ENCODE data around the gene LYL1. TPM values are rescaled to one million over a fixed set of nuclear protein-coding genes. Genes with fewer than 3 reads are reported as not detected.

LYL1 gene
- polyA plus RNA-seq, 1 donor = 2.8 TPM

DNA sequence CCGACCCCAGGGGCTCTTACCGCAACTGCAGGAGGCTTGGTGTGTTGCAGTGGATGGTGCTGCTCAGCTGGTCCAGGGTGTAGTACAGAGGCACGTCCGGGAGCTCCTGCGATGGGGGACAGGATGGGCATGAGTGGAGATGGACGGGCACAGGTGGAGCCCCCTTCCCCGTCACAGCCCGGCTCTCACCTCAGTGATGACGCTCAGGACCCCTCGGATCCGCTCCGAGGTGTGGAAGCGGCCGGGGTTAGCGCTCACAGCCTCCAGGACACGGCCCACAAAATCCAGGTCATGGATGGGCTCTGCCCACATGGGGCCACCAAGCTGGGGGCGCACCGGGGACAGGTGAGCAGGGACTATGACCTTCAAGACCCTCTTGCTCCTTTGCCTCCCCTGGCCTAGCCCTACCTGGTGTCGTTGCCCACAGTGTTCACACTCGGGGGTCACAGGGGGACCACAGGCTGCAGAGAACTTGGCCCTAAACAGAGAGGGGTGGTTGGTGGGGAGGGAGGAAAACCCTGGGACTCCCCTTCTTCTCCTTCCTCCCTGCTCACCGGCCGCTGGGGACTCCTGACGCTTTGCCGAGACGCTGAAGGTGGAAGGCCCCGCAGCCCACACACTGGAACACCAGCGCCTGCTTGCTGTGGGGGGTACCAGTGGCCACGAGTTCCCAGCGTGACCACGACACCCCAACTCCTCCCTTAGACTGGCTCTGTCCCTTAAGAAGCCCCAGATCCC is 6.9 kb upstream of the LYL1 start:
- DNase-seq = no peak

- DNase-seq = no peak
Observed at GRCh38 chr19:13104848-13105711, 2.4 kb upstream of the LYL1 start.

DNA sequence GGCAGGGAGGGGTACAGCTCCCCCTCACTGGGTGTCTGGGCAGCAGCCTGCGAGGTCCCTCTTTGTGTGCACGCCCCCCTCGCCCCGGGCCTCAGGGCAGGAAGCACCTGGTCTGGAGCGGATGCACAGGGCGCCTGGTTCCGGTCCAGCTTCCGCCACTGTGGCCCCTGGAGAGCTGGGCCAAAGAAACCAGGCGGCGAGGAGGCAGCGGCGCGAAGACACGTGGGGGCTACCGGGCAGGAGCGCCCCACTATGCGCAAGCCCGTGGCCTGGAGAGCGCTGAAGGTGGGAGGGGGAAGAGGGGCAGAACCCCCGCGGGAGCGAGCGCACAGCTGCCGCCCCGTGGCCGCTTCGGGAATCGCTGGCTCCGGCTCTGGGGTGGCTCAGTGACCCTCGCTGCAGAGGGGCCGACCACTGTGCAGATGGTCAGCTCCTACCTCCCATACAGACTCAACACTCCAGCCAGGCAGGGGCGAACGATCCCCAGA is 1.7 kb upstream of the LYL1 start:
- DNase-seq = no peak

DNA sequence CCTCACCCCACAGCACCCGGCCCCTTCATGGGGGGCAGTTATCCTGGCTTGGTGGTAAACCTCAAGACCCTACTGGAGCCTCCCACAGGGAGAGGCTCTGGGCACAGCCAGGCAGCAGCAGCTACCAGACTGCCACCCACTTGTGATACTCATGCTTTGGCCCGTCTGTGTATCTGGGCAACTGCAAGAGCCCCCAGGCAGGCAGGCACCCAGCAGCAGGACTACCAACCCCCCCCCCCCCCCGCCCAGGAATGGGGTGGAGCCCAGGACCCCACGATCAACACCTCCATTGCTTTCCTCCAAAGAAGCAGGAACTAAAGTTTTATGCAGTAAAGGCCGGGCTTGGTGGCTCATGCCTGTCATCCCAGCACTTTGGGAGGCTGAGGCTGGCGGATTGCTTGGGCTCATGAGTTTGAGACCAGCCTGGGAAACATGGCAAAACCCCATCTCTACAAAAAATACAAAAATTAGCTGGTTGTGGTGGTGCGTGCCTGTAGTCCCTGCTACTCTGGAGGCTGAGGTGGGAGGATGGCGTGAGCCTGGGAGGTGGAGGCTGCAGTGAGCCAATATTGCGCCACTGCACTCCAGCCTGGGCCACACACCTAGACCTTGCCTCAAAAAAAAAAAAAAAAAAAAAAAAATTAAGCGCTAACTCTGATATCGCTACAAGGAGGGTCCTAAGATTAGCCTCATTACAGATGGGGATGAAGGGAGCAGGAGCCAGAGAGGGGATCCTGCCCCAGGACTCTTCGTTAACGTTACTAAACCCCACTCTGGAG is 1.1 kb upstream of the LYL1 start:
- DNase-seq = no peak

DNA sequence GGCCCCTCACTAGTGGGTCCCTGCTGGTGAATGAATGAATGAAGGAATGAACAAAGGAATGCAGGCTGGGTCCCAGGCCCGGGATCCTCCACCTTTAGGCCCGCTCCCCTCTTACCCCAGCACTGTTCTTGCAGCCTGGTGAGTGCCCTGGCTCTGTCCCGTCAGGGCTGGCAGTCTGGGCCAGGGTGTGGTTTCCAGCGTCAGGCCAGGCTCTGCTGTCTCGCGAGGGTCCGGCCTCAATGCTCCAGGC is 317 bp downstream of the LYL1 start:
- no peak for DNase-seq

DNA sequence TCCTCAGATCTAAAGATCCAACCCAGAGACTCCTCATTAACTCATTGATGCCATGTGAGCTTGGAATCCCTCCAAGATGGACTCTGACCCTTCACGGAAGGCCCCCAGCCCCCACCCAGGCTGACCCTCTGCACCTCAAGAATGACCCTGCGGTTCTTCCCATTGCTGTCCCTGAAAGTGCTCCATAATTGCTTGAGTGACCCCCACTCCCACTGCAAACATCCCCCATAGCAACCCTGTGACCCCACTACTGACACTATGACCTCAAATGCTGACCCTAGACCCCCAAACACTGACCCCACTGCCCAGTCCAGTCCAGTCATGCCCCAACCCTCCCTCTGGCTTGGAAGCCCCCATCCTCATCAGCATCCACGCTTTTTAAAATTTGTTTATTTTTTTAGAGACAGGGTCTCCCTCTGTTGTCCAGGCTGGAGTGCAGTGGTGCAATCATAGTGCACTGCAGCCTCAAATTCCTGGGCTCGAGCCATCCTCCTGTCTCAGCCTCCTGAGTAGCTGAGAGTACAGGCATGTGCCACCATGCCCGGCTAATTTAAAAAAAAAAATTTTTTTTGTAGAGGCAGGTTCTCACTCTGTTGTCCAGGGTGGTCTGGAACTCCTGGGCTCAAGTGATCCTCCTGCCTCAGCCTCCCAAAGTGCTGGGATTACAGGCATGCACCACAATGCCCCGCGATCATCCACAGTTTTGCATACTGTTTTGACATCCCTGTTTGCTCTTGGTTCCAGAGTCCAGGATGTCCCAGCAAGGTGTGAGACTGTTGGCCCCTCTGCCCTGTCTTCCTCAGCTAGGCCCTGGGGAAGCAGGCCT is 855 bp downstream of the LYL1 start:
- DNase-seq = no peak

GRCh38 chr19:13100841-13101589 is 1.6 kb downstream of the LYL1 start:
- no peak for DNase-seq

DNA sequence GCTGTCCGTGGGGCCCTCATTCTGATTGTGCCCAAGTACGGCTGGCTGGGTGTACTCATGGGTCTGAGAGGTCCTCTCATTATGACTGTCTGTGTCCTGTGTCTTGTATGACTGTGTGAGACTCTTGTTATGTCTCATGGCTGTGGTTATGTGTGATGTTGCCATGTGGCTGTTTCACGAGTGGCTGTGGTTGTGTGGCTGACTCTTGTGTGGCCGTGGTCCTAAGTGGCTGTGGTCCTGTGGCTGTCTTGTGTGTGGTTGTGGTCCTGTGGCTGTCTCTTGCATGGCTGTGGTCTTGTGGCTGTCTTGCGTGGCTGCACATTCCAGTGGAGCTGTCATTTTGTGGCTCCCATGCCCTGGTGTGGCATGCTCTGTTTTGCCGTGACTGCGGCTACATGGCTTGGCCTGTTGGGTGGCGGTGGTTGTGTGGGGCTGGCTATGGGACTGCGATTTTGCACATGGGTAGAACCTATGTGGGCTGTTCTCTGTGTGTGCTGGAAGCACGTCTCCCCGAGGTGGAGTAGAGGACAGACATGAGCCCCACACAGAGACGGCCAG is 2.5 kb downstream of the LYL1 start:
- no peak for DNase-seq

GRCh38 chr19:13099073-13099999 is 3.3 kb downstream of the LYL1 start:
- DNase-seq = no peak

GRCh38 chr19:13098277-13099072 is 4.2 kb downstream of the LYL1 start:
- DNase-seq = no peak

DNA sequence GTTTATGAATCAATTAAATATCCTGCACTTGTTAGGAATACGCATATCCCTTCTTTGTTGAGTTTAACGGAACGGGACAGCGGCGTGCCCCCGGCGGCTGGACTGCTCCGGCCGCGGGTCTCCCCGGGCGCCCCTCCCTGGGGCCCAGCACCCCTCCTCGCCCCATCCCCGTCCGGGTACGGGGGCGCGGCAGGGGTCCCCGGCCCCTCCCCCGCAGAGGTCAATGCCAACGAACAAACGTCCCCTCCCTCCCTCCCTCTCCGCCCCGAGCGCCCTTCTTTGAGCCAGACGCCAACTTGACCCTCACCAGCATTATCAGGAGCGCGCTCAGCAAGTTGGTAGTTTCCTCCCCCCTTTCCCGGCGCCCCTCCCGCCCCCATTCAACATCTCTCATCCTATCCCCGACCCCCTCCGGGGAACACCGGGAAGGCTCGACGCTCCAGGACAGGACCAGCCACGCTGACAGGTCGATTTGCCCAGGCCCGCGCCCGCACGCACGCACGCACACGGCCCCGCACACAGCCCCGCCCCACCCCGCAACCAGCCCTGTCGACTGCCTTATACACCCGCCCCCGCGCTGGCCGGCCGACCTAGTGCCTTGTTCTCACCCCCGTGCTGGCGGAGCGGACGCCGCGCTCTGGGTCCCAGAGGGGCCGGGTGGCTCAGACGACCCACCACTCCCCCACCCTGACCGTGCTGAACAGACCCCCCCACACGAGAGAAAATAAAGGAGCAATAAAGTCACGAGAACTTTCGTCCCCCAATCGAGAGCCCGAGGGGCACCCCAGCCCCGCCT is 5.0 kb downstream of the LYL1 start:
- no peak for DNase-seq

DNA sequence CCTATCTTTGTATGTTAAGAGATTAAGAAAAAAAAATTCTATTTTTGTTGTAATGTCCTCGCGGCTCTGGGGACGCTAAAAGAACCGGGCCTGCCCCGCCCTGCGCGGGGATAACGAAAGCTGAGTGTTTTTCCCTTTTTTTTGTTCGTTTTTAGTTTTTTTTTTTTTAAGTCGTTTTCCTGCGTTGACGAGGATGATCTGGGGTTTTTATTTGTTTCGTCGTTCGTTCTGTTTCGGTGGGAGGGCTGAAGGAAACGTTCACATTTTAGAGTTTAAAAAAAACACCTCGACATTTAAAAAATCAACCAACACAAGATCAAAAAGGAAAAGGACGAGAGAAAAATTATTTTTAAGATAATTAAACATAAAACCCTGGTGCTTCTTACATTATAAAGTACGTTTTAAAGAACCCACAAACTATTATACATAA is 5.6 kb downstream of the LYL1 start:
- no peak for DNase-seq

- DNase-seq = no peak
Observed at GRCh38 chr19:13095934-13096927, 6.4 kb downstream of the LYL1 start.

GRCh38 chr19:13095393-13095784 is 7.3 kb downstream of the LYL1 start:
- no peak for DNase-seq

GRCh38 chr19:13094771-13095392 is 7.8 kb downstream of the LYL1 start:
- DNase-seq = no peak

- DNase-seq = no peak
Observed at GRCh38 chr19:13094106-13094504, 8.6 kb downstream of the LYL1 start.
